Glutamatergic neuron (in vitro differentiated cells): ENCODE measurements around the gene MMP24. TPM values are rescaled to one million over a fixed set of nuclear protein-coding genes. Genes with fewer than 3 reads are reported as not detected.

Experiments used
- DNase-seq: peaks from one replicate; pipeline ENCODE4 v3.0.0; 2022
- H3K27ac Mint-ChIP-seq: one replicate; pipeline ENCODE4 v1.8.0; 2020; ENCODE audit warnings: mild to moderate bottlenecking, mixed read lengths, inconsistent platforms; ENCODE audit not compliant: unreplicated experiment
- H3K27me3 Mint-ChIP-seq: one replicate; pipeline ENCODE4 v1.8.0; 2020; ENCODE audit warnings: mild to moderate bottlenecking, moderate library complexity, mixed read lengths, inconsistent platforms; ENCODE audit not compliant: unreplicated experiment
- H3K36me3 Mint-ChIP-seq: one replicate; pipeline ENCODE4 v1.8.0; 2020; ENCODE audit warnings: mild to moderate bottlenecking, mixed read lengths, inconsistent platforms; ENCODE audit not compliant: unreplicated experiment
- H3K4me1 Mint-ChIP-seq: one replicate; pipeline ENCODE4 v1.8.0; 2020; ENCODE audit warnings: mild to moderate bottlenecking, low read depth, mixed read lengths, inconsistent platforms; ENCODE audit not compliant: unreplicated experiment
- H3K4me3 Mint-ChIP-seq: one replicate; pipeline ENCODE4 v1.8.0; 2020; ENCODE audit warnings: mild to moderate bottlenecking, mixed read lengths, inconsistent platforms; ENCODE audit not compliant: unreplicated experiment
- H3K9me3 Mint-ChIP-seq: one replicate; pipeline ENCODE4 v1.8.0; 2020; ENCODE audit warnings: mild to moderate bottlenecking, moderate library complexity, mixed read lengths, inconsistent platforms; ENCODE audit not compliant: unreplicated experiment
- total RNA-seq: library from RNA; stranded (reverse); fragmentation: NEBNext Ultra II Directional; extraction: Animal tissue kit (Norgen Biotek cat#: 25700); gene quantifications from one replicate; pipeline ENCODE4 v1.2.1, GENCODE V29; 2021; ENCODE audit not compliant: unreplicated experiment
- TF ChIP-seq, protein P1 (sequence below): fragments of 200-600 bp; sonication (generic); IDR thresholded peaks from one replicate; pipeline ENCODE4 v1.5.0; 2021; ENCODE audit not compliant: partially characterized antibody, unreplicated experiment

The MMP24 gene
- total RNA-seq, 1 donor from 2014 or later, result 19.0 TPM

DNA sequence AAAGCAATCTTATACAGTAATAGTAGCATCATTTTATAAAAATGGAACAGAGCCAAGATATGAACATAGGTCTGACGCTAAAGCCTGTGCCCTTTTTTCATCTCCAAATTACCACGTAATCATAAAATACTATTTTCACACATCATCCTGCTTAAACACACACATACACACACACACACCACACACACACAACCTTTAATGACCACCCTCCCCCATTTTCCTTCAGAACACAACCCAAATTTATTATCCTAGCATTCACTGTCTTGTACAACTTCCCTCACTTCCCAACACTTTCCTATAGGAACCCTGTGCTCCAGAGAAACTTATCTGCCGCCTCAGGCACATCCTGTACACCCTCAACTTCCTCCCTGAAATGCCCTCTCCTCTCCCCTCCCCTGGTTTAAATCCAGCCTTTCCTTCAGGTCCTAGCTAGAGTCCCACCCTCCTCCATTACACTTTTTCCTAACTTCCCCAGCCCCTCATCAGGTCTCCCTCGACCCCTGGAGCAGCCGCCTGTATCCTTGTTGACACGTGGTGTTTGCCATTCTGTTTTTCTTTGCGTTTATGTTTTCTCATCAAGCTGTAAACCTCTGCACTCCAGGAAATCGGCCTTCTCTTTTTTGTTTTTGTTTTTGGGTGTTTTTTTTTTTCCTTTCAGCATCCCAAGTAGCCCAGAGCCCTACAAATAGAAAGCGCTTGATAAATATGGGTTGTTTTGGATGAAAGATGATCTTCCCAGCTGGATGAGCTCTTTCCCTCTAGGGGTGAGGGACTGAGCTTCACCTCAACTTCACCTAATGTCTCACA is 968 bp upstream of the MMP24 start:
- Mint-ChIP-seq H3K4me3 (peak overlapping the region; percentile 85), H3K4me1 (peaks cover 9% of the 10 kb centered on the region), H3K36me3 (peaks cover 7% of the 10 kb centered on the region), H3K27me3 (peaks cover 10% of the 10 kb centered on the region), H3K9me3 (peaks cover 8% of the 10 kb centered on the region), H3K27ac (peak overlapping the region; percentile 59)
- no peak for DNase-seq
- TF ChIP-seq, protein P1, sequence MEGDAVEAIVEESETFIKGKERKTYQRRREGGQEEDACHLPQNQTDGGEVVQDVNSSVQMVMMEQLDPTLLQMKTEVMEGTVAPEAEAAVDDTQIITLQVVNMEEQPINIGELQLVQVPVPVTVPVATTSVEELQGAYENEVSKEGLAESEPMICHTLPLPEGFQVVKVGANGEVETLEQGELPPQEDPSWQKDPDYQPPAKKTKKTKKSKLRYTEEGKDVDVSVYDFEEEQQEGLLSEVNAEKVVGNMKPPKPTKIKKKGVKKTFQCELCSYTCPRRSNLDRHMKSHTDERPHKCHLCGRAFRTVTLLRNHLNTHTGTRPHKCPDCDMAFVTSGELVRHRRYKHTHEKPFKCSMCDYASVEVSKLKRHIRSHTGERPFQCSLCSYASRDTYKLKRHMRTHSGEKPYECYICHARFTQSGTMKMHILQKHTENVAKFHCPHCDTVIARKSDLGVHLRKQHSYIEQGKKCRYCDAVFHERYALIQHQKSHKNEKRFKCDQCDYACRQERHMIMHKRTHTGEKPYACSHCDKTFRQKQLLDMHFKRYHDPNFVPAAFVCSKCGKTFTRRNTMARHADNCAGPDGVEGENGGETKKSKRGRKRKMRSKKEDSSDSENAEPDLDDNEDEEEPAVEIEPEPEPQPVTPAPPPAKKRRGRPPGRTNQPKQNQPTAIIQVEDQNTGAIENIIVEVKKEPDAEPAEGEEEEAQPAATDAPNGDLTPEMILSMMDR, result no peak

DNA sequence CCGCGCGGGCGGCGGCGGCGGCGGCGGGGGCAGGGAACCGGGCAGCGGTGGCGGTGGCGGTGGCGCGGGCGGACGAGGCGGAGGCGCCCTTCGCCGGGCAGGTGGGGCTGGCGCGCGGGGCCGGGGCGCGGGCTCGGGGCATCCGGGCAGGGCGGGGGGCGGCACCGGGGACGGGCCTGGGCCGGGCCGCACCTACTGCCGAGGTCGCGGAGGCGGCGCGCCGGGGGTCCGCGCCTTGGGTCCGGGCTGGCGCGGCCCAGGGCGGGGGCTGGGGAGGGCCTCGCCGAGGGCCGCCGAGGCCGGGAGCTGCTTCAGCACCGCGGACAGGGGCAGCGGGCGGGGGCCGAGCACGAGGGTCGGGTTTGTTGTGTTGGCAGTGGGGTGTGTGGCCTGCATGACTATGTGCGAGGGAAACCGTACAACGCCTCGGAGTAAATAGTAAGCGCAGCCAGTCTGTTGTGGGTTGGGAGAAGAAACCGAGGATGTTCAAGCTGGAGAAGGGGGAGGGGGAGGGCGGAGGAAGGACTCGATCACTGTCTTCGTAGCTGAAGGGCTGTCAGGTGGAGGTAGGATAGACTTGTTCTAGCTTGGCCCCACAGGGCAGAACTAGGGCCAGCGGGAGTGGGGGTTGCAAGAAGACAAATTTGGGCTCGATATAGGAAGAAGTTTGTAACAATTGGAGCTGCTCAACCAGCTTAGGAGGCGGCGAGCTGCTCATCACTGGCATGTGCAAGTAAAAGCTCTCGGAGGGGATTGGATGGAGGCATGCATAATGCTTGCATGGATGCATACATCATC is 593 bp downstream of the MMP24 start:
- H3K4me3 Mint-ChIP-seq, result peak overlapping the region; percentile 97
- peaks cover 10% of the 10 kb centered on the region for H3K27me3 Mint-ChIP-seq
- peaks cover 10% of the 10 kb centered on the region for H3K9me3 Mint-ChIP-seq
- TF ChIP-seq, protein P1, result no peak
- peak; percentile 54 for DNase-seq
- peak overlapping the region; percentile 86 for H3K27ac Mint-ChIP-seq
- H3K36me3 Mint-ChIP-seq, result peaks cover 7% of the 10 kb centered on the region
- peaks cover 9% of the 10 kb centered on the region for H3K4me1 Mint-ChIP-seq

DNA sequence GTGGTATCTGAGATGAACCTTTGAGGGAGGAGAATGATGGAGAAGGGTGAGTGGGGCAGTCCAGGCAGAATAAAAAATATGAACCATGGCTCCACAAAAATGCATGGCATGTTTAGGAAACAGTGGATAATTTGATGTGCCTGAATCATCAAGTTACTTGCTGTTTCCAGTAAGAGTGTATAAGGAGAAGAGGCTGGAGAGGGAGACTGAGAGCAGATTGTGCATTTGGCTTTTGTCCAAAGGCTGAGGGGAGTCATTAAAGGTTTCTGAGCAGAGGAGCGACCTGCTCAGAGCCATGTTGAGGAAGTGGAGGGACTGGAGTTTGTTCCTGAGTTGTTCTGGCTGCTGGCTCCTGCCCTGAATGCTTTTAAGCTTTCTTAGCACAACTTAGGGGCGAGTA is 6.1 kb downstream of the MMP24 start:
- Mint-ChIP-seq H3K9me3 (peaks cover 5% of the 10 kb centered on the region), H3K4me3 (no peak overlapping the region), H3K4me1 (peaks cover 6% of the 10 kb centered on the region), H3K27me3 (no peaks in the 10 kb centered on the region), H3K27ac (no peak overlapping the region), H3K36me3 (no peaks in the 10 kb centered on the region)
- TF ChIP-seq, protein P1, result no peak
- DNase-seq, result no peak

DNA sequence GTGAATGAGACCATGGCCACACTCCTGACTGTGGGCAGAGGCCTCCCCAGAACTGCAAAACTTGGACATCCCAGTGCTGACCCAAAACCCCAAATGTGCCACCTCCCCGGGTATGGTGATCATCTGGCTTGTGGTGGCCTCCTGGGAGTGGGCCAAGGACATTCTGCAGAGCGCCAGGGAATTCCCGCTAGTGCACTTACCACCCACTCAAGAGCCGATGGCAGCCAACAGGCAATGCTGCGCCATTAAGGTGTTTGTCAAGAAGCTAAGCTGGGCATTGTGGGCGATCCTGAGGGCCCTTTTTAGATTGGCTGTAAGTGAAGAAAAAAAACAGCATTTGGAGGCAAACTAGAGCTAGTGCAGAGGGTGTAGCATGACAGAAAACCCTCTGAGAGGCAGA is 9.4 kb downstream of the MMP24 start:
- H3K27me3 Mint-ChIP-seq, result no peaks in the 10 kb centered on the region
- no peak for DNase-seq

More for the DNA sequence above, 9.4 kb downstream of the MMP24 start:
- no peaks in the 10 kb centered on the region for H3K36me3 Mint-ChIP-seq
- no peak overlapping the region for H3K4me3 Mint-ChIP-seq
- H3K27ac Mint-ChIP-seq, result no peak overlapping the region
- H3K4me1 Mint-ChIP-seq, result no peaks in the 10 kb centered on the region
- H3K9me3 Mint-ChIP-seq, result peaks cover under 1% of the 10 kb centered on the region
- TF ChIP-seq, protein P1, result no peak
